OCI-LY7 (cell line): ENCODE data around the gene MESD. TPM values are rescaled to one million over a fixed set of nuclear protein-coding genes. Genes with fewer than 3 reads are reported as not detected.

Experiments
- BruUV-seq: library from RNA; stranded (reverse); fragments of 400-500 nt; replicated peaks from 2 replicates; lab custom pipeline; 2021; lab: Mats Ljungman, UMichigan
- CTCF ChIA-PET: fragments of 300-600 bp; sonication (Branson Sonifier 250); formaldehyde crosslinking; loops from one replicate; lab custom pipeline; 2022; ENCODE audit warnings: antibody characterized with exemption; ENCODE audit not compliant: unreplicated experiment; lab: Charles Lee
- POLR2A ChIA-PET: fragments of 300-600 bp; sonication (Branson Sonifier 250); formaldehyde crosslinking; loops from one replicate; lab custom pipeline; 2022; ENCODE audit warnings: antibody characterized with exemption; lab: Charles Lee
- DNase-seq: peaks from one replicate; pipeline ENCODE4 v3.0.0-alpha.2; 2015; ENCODE audit warnings: low spot score
- H2AFZ ChIP-seq: fragments of 200-600 bp; sonication (generic), shearing (Covaris generic); 2 replicates; pipeline ENCODE4 v1.6.1; 2014; ENCODE audit warnings: mild to moderate bottlenecking, antibody characterized with exemption, low read length, moderate library complexity
- H3K27ac ChIP-seq: fragments of 200-600 bp; sonication (generic); 2 replicates; pipeline ENCODE4 v1.5.1; 2014; ENCODE audit warnings: mixed run types, low read depth, mild to moderate bottlenecking, moderate library complexity, low read length, inconsistent platforms; ENCODE audit not compliant: poor library complexity, severe bottlenecking
- H3K36me3 ChIP-seq: fragments of 200-600 bp; sonication (generic); 2 replicates; pipeline ENCODE4 v1.6.1; 2014; ENCODE audit warnings: mild to moderate bottlenecking, antibody characterized with exemption, low read length, moderate library complexity, mixed read lengths; ENCODE audit not compliant: insufficient read depth
- H3K4me1 ChIP-seq: fragments of 200-600 bp; sonication (generic); 2 replicates; pipeline ENCODE4 v1.5.1; 2014; ENCODE audit warnings: mild to moderate bottlenecking, low read length; ENCODE audit not compliant: insufficient read depth, poor library complexity, severe bottlenecking
- H3K4me2 ChIP-seq: fragments of 200-600 bp; sonication (generic); 2 replicates; pipeline ENCODE4 v1.6.1; 2014; ENCODE audit warnings: mild to moderate bottlenecking, low read length
- H3K4me3 ChIP-seq: fragments of 200-600 bp; sonication (generic); 2 replicates; pipeline ENCODE4 v1.5.1; 2014; ENCODE audit warnings: mild to moderate bottlenecking, low read depth, low read length; ENCODE audit not compliant: poor library complexity, severe bottlenecking
- H3K79me2 ChIP-seq: fragments of 200-600 bp; sonication (generic); 2 replicates; pipeline ENCODE4 v1.6.1; 2016; ENCODE audit warnings: low read depth, mild to moderate bottlenecking, low read length, moderate library complexity, mixed read lengths; ENCODE audit not compliant: insufficient read depth
- H3K9me2 ChIP-seq: fragments of 200-600 bp; sonication (generic); 2 replicates; pipeline ENCODE4 v1.6.1; 2016; ENCODE audit warnings: mild to moderate bottlenecking, low read length, mixed read lengths; ENCODE audit not compliant: insufficient read depth
- H3K9me3 ChIP-seq: fragments of 200-600 bp; sonication (generic); 2 replicates; pipeline ENCODE4 v1.6.1; 2014; ENCODE audit warnings: mild to moderate bottlenecking, mixed run types, low read length, mixed read lengths
- H4K20me1 ChIP-seq: fragments of 200-600 bp; sonication (generic); 2 replicates; pipeline ENCODE4 v1.6.1; 2014; ENCODE audit warnings: mild to moderate bottlenecking, antibody characterized with exemption, low read length, moderate library complexity, mixed read lengths; ENCODE audit not compliant: insufficient read depth
- EZH2phosphoT487 ChIP-seq: fragments of 200-600 bp; sonication (generic); IDR thresholded peaks from 2 replicates; pipeline ENCODE4 v1.6.1; 2018; ENCODE audit warnings: low read depth, borderline replicate concordance, mild to moderate bottlenecking, mixed run types, antibody characterized with exemption, low read length, moderate library complexity, mixed read lengths
- intact Hi-C: fragments of 100-400 bp; cut with micrococcal nuclease; formaldehyde crosslinking; loops from one replicate; pipeline ENCODE4 v1.10.0; 2022; ENCODE audit not compliant: unreplicated experiment
- total RNA-seq, 2 experiments: library from RNA; depleted of rRNA in 1 of 2; stranded (reverse); fragments of >200 nt in 1 of 2; shearing (Covaris generic) in 1 of 2; gene quantifications; 2 replicates each; pipeline ENCODE4 v1.2.3, GENCODE V29; 2014 to 2022
- TF ChIP-seq, protein P1 (sequence below): fragments of 200-600 bp; sonication (generic); conservative IDR thresholded peaks from 2 replicates; pipeline ENCODE4 v1.5.1; 2014; ENCODE audit warnings: mild to moderate bottlenecking, antibody characterized with exemption, low read length, moderate library complexity, mixed read lengths

The MESD gene
- total RNA-seq, 2 experiments from 2014 or later = 17.3 to 27.7 TPM

DNA sequence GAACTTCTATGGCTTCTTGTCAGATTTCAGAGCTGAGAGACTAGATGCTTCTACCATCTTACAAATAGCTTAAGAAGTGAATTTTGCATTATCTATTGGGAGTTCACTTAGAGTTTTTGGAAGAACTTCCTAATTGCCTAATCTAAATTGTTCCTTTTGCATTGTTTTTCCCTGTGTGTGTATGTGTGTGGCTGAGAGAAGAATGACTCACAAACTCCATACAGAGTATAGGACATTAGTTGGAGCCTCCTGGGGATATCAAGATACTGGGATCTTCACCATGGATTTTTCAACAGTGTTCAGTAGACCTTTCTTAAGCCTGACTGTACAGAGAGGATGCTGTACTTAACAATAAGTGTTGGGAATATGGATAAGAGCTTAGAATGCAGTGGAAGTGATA, 22.0 kb upstream of the MESD start:
- TF ChIP-seq, protein P1, sequence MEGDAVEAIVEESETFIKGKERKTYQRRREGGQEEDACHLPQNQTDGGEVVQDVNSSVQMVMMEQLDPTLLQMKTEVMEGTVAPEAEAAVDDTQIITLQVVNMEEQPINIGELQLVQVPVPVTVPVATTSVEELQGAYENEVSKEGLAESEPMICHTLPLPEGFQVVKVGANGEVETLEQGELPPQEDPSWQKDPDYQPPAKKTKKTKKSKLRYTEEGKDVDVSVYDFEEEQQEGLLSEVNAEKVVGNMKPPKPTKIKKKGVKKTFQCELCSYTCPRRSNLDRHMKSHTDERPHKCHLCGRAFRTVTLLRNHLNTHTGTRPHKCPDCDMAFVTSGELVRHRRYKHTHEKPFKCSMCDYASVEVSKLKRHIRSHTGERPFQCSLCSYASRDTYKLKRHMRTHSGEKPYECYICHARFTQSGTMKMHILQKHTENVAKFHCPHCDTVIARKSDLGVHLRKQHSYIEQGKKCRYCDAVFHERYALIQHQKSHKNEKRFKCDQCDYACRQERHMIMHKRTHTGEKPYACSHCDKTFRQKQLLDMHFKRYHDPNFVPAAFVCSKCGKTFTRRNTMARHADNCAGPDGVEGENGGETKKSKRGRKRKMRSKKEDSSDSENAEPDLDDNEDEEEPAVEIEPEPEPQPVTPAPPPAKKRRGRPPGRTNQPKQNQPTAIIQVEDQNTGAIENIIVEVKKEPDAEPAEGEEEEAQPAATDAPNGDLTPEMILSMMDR = no peak
- no peak for TF ChIP-seq EZH2phosphoT487
- no peaks in the 10 kb centered on the region for H3K36me3 ChIP-seq
- ChIA-PET POLR2A (interaction anchor here (0.6 kb wide), 1 partner anchor 105 kb away, joined by 3 read pairs; no protein-coding TSS in a partner anchor), CTCF (no interaction called here)
- no peaks in the 10 kb centered on the region for H3K79me2 ChIP-seq
- no peak overlapping the region for H2AFZ ChIP-seq
- H3K27ac ChIP-seq = no peak overlapping the region
- no peak overlapping the region for H3K4me3 ChIP-seq
- no peaks in the 10 kb centered on the region for H3K4me1 ChIP-seq
- no peaks in the 10 kb centered on the region for H3K9me2 ChIP-seq
- no peak for DNase-seq
- no peak overlapping the region for H3K4me2 ChIP-seq
- BruUV-seq = no TSS peak
- peaks cover 5% of the 10 kb centered on the region; the same call in 1 of the 2 replicates for H4K20me1 ChIP-seq
- no peaks in the 10 kb centered on the region for H3K9me3 ChIP-seq
- intact Hi-C loops = no loop called here

DNA sequence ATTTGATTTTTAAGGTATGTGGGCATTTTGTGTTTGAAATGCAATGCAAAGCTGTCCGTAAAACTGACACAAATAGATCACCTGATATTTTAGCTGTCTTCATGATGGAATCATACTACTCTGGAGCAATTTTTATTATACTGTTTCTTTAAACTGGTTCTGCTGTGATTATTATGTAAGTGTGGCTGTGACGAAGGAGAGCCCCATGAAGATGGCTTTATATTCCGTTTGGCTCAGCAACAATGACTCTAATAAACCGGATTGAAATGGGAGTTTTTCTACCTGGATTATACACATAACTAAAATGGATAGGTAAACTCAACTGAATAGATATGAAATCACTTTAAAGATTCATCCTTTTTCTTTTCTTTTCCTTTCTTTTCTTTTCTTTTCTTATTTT, 20.5 kb upstream of the MESD start:
- Histone ChIP-seq H4K20me1 (peaks cover 10% of the 10 kb centered on the region; the same call in 1 of the 2 replicates), H3K36me3 (no peaks in the 10 kb centered on the region), H3K9me2 (no peaks in the 10 kb centered on the region), H3K4me3 (no peak overlapping the region), H3K9me3 (no peaks in the 10 kb centered on the region), H2AFZ (no peak overlapping the region), H3K4me1 (no peaks in the 10 kb centered on the region), H3K27ac (no peak overlapping the region), H3K79me2 (0 out of 2 replicates have a peak, but pooled peaks cover 3% of the 10 kb centered on the region), H3K4me2 (no peak overlapping the region)
- DNase-seq = no peak
- TF ChIP-seq, protein P1 = no peak
- TF ChIP-seq EZH2phosphoT487 = no peak
- CTCF ChIA-PET = no interaction called here
- intact Hi-C loops = no loop called here
- POLR2A ChIA-PET = interaction anchor here (0.7 to 1.0 kb wide), 3 partner anchors 9 to 32 kb away, joined by 3 read pairs; no protein-coding TSS in a partner anchor
- no TSS peak for BruUV-seq

DNA sequence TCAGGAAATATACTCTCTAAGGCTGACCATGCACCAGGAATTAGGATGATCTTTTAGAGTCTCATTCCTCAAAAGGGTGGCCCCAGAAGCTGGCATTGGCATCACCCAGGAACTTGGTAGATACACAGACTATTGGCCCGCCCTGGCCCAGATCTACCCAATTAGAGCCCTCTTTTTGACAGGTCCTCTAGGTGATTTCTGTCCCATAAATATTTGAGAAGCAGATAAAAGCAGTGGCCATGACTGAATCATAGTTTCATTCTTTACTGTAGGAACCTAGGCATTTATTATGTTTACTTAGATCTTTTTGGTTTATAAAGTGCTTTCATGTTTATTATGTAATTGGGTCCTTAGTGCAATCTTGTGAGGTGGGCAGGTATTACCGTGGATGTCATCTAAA, 18.7 kb upstream of the MESD start:
- H3K9me2 ChIP-seq = no peaks in the 10 kb centered on the region
- CTCF ChIA-PET = interaction anchor here (1.0 kb wide), 1 partner anchor 258 kb away, joined by 4 read pairs; no protein-coding TSS in a partner anchor
- H3K4me1 ChIP-seq = no peaks in the 10 kb centered on the region
- no peak overlapping the region for H3K4me2 ChIP-seq
- no peak for TF ChIP-seq EZH2phosphoT487
- TF ChIP-seq, protein P1 = no peak
- no peak overlapping the region for H3K27ac ChIP-seq
- no peak overlapping the region for H3K4me3 ChIP-seq
- H3K79me2 ChIP-seq = peaks cover 15% of the 10 kb centered on the region; the same call in 1 of the 2 replicates
- no peak for DNase-seq
- no peaks in the 10 kb centered on the region for H3K9me3 ChIP-seq
- intact Hi-C loops = loop anchor here (10.0 kb wide), 1 partner anchor 1036 kb away; the partner anchor contains the start of gene MEX3B
- H4K20me1 ChIP-seq = peaks cover 28% of the 10 kb centered on the region
- H3K36me3 ChIP-seq = peaks cover 9% of the 10 kb centered on the region
- no TSS peak for BruUV-seq
- POLR2A ChIA-PET = no interaction called here
- no peak overlapping the region for H2AFZ ChIP-seq
